ENCODE data around the gene GTPBP8.

Gene GTPBP8

DNA sequence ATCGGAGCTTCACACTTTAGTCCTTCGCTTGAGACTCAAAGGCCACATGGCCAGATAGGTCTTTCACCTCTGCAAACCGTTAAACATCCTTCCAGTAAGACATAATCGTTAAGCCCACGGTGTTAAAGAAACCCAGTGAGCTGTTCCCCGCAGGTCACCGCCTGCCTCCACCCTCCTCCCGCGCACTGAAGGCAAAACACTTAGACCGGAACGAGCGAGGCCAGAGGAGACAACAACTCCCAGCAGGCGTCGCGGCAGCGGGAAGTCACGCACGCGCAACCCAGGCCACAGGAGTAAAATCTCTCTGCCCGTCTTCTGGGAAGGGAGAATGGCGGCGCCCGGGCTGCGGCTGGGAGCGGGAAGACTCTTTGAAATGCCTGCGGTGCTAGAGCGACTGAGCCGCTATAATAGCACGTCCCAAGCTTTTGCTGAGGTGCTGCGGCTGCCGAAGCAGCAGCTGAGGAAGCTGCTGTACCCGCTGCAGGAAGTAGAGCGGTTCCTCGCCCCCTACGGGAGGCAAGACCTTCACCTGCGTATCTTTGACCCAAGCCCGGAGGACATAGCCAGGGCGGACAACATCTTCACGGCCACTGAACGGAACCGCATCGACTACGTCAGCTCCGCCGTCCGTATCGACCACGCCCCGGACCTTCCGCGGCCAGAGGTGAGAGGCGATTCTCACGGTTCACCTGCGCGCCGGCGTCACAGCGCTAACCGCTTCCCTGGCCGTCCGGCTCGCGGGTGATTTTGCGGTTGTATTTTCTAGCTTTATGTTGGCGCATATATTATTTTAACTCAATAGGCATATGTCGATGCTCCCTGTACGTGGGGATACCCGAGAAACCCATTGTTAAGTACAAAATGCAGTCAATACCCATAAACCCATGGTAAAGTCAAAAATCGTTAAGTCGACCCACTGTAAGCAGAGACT lies at the start of gene GTPBP8:
Gene GTPBP8 (plus strand): TSS at position 313 of the 931 bp plus-strand sequence. CDS start 16 bp downstream, at position 329.
- DNase-seq (ENCODE audit: low spot score), result peak; percentile 92

DNA sequence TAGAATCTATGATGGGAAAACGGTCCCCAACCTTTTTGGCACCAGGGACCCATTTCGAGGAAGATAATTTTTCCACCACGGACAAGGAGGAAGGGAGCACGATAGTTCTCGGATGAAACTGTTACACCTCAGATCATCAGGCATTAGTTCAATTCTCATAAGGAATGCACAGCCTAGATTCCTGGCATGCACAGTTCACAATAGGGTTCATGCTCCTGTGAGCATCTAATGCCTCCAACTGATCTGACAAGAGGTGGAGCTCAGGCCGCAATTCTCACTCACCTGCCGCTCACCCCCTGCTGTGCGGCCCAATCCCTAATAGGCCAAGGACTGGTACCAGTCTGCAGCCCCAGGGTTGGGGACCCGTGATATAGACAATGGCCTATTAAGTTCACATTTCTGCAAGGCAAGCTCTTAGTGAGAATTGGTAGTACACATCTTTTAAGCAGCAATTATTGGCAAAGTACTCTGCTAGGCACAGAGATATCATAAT lies 42.4 kb upstream of the GTPBP8 start:
- no peak for DNase-seq (ENCODE audit: low spot score)

- no peak for DNase-seq (ENCODE audit: low spot score)
Observed at GRCh38 chr3:112956351-112956750, 34.4 kb upstream of the GTPBP8 start.

DNA sequence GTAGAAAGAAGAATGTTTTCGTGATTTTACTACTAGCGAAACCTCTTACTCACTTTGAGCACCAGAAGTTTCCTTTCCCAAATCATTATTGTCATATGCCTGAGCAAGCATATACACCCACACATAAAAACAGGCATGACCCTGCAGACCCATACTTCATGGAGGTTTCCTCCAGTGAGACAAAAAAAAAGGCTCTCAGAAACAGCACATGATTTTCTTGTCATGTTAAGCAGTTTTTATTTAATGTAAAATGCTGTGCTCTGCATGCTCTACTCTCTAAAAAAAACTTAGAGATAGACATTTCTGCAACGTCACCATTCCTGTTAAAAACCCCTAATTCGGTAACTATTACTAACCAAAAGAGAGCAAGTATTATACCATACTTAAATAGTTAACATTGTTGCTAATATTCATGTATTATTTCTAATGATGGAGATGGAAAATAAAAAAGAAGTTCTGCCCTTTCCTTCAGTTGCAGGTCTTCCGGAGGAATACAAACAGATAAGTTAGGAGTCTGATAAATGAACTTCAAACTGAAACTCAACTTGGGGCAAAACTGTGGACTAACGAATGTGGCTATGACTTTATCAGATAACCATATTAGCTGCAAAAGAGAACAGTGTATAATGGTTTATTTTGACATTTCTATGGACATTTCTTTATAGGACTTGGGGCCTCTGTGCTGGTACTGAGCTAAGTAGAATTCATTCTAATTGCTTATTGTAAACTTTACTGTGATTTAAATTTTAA lies 31.8 kb upstream of the GTPBP8 start:
- peak; percentile 69 for DNase-seq (ENCODE audit: low spot score)

DNA sequence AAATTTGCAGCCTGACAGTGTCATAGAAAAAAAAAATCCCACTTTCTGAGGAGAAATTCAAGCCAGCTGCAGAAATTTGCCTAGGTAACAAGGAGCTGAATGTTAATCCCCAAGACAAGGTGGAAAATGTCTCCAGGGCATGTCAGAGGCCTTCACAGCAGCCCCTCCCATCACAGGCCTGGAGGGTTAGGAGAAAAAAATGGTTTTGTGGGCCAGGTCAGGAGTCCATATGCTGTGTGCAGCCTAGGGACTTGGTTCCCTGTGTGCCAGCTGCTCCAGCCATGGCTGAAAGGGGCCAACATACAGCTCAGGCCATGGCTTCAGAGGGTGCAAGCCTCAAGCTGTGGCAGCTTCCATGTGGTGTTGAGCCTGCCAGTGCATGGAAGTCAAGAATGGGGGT lies 27.1 kb upstream of the GTPBP8 start:
- DNase-seq (ENCODE audit: low spot score), result no peak

- DNase-seq (ENCODE audit: low spot score), result no peak
Observed at GRCh38 chr3:112965656-112966055, 25.1 kb upstream of the GTPBP8 start.

DNA sequence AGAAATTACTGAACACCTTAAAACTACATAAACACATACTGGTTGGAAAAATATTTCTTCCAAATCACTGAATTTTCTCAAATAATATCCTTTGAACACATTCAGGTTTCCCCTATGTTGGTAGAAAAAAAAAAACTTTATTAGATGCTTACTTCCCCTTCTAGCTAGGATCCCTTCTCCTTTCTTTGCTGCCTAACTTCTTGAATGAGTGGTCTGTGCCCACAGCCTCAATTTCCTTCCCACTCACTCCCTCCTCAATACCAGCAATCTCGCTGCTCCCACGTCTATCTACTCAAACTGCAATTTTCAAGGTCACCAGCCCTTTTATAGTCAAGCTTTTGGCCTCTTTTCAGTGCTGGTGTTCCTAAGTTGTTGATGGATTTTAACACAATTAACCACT lies 24.2 kb upstream of the GTPBP8 start:
- no peak for DNase-seq (ENCODE audit: low spot score)

GRCh38 chr3:112967425-112967824 lies 23.4 kb upstream of the GTPBP8 start:
- no peak for DNase-seq (ENCODE audit: low spot score)

DNA sequence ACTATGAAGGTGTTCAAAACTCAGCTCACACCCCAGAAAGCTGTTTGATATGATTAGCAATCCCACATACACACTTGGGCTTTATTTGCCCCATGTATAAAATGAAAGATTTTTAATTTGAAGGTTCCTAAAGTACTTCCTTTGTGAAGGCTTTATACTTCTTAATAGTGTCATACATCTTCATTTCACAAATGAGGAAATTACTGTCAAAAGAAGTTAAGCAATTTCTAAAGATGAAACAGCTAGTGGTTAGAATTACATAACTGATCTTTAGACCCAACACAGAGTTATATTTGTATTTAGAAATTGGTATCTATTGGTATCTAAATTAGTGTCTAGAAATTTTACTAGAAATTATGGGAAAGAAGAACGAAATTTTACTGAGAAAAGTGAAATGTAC lies 23.0 kb upstream of the GTPBP8 start:
- DNase-seq (ENCODE audit: low spot score), result no peak

- DNase-seq (ENCODE audit: low spot score), result no peak
Observed at GRCh38 chr3:112972158-112972557, 18.6 kb upstream of the GTPBP8 start.

DNA sequence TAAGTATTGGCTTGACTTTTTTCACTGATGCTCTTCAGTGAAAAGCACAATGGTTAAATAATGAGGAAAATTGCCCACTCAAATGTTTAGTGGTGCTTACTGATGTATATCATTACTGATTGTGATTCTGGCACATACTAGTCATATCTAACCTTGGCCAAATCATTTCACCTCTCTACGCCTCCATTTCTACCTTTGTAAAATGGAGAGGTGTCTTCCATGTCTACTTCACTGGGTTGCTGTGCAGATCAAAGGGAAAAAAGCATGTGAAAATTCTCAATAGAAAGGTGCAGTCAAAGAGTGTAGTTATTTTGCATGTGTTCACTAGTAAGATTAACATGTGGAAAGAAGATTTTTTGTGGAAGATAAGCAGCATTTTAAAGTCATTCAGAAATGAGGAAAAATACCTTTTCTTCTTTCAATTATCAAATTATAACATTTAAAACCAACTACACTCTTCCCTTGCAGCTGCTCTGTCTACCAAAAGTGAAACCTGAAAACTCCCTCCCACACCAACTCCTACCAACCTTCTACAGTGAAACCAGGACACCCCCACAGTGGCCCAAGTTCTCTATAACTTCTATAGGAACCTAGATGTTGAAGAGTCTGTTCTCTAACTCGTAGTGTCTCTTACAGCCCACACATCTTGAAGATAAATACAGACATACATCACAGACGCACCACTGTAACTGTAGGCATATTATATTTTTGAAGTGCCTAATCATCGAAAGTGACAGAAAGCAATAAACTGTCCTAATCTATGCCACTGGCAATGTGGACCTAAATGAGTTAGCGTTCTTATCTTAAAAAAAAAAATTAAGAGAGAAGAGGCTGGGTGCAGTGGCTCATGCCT lies 17.2 kb upstream of the GTPBP8 start:
- DNase-seq (ENCODE audit: low spot score), result peak; percentile 86

- DNase-seq (ENCODE audit: low spot score), result no peak
Observed at GRCh38 chr3:112974178-112974517, 16.6 kb upstream of the GTPBP8 start.

DNA sequence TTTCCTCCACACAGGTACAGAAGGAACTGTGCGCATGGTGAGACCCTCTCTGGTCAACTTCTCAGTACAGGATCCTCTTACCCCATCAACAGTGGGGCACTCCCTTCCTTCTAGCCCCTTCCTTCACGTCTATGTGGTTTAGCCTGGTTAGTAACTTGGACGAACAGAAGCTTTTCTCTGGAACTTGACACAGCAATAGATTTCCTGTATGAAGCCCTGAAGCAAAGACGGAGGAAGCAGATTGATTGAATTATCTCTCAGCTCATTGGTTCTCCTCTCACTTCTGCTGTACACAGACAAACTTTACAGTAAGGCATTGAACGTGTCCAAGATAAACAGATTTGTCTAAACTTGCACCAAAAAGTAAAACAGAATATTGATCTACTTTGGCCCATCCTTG lies 15.9 kb upstream of the GTPBP8 start, which contains the start of gene CD200R1:
Gene CD200R1 (minus strand): TSS at position 210 of the 400 bp plus-strand sequence. CDS start 246 bp downstream, outside the sequence.
- peak; percentile 45 for DNase-seq (ENCODE audit: low spot score)

DNA sequence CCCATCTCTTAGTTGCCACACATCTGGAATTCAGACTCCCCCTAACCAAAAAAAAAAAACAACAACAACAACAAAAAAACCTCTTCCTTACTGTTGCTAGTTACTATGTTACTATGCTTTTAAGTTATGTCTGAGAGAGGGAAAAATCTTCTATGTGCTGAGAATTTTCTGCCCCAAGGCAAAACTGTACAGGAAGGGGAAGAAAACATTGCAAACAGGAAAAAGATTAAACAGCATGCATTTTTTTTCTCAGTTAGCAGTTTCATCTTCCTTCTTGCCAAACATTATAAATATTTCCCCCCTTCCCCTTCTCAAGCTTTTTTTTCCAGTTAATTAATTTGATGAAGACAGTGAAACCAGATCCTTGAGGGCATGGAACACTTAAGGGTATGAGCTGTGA lies 14.8 kb upstream of the GTPBP8 start:
- DNase-seq (ENCODE audit: low spot score), result no peak

GRCh38 chr3:112976953-112977352 lies 13.8 kb upstream of the GTPBP8 start:
- DNase-seq (ENCODE audit: low spot score), result no peak

DNA sequence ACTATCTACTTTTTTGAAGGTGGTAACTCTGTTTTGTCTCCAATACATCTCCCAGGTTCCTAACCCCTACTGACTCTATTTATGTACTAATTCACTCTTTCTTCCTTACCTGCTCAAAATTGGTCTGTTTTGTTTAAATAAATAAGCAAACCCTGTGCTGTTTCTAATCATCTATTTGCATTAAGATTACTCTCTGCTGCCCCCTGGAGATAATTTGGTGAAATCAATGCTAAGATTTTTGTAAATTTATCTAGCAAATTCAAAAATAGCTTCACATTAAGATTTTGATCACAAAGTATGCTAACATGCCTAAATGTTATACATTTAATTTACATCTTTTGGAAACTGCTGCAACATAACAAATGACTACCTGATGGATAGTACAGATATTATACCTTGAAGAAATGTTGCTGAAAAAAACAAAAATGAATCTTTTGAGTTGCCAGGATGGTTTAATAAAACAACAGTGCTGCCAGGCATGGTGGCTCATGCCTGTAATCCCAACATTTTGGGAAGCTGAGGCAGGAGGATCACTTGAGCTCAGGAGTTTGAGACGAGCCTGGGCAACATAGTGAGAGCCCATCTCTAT lies 11.4 kb upstream of the GTPBP8 start:
- DNase-seq (ENCODE audit: low spot score), result peak; percentile 55

DNA sequence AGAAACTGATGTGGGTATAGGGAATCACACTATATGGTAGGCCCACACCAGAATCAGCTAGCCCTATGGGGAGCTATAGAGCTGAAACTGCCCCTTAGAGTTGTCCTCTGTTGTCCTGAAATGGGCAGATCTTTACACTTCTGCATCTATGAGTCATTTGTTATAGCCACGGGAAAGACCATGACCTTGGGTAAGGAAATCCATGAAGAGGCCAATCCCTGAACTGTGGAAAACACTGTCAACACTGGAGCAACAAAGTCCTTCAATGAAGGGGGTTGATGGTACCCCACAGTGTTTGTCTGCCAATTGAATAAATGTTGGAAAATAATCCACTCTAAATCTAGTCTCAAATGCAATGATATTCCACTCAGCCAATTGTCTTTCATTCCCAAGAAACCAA lies 10.7 kb upstream of the GTPBP8 start:
- no peak for DNase-seq (ENCODE audit: low spot score)

GRCh38 chr3:112982710-112983109 lies 8.1 kb upstream of the GTPBP8 start:
- no peak for DNase-seq (ENCODE audit: low spot score)

DNA sequence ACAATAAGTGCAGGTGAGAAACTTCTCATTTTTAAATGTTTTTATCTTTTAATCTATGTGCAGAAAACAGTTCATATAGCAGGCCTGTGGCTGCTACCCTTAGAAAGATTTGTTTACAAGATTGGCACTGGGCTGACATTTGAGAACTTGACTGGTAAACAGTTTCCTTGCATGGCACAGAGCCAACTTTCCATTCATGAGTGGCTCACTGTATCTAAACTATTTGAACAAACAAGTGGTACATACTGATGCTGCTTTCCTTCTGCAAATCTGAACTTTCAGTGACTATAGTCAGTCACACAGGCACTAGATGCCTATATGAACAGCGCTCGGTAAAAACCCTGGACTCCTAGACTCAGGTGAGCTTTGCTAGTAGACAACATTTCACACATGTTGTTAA lies 6.3 kb upstream of the GTPBP8 start:
- DNase-seq (ENCODE audit: low spot score), result no peak

- DNase-seq (ENCODE audit: low spot score), result no peak
Observed at GRCh38 chr3:112987710-112988334, 3.0 kb upstream of the GTPBP8 start.

DNA sequence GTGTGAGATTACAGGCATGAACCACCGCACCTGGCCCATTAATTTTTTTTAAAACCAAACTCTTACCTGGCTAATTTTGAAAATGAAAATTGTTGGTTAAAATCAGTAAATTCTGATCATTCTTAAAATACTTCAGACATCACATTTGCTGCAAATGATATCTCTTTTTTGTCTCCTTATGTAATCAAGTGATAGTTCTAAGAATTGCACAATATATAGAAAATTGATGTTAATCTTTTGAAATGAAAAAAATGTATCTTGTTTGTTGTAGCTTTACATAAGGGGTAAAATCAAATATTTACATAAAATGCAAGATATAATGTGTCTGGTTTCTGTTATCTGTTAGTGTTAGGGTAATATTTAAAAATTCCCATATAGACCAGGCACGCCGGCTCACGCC lies 5.0 kb downstream of the GTPBP8 start:
- no peak for DNase-seq (ENCODE audit: low spot score)

Data from activated CD4-positive, alpha-beta T cell treated with anti-CD3 and anti-CD28 coated beads, Interleukin-2, Interleukin-4, amounts not matched to agents 100 ng/mL and 50 ng/mL, durations not matched to agents 16 hours and 8 hours (primary cell).